Activated CD4-positive, alpha-beta T cell treated with anti-CD3 and anti-CD28 coated beads, Interleukin-2, amount 50 U/mL, for 24 hours (primary cell): ENCODE measurements around the gene HACL1.
"Not testable (repeated sequence)": the region's sequence is repeated elsewhere in the genome, so short reads cannot be mapped to it uniquely, and the experiment has no call there.

Experiments
- DNase-seq, 2 donors: peaks; one replicate each; pipeline ENCODE4 v3.0.0-alpha.2; 2020; ENCODE audit warnings: low read depth in 1 of 2, low spot score in 1 of 2

Gene HACL1

GRCh38 chr3:15581471-15582394 is 19.6 kb downstream of the HACL1 start:
- no peak for DNase-seq

DNA sequence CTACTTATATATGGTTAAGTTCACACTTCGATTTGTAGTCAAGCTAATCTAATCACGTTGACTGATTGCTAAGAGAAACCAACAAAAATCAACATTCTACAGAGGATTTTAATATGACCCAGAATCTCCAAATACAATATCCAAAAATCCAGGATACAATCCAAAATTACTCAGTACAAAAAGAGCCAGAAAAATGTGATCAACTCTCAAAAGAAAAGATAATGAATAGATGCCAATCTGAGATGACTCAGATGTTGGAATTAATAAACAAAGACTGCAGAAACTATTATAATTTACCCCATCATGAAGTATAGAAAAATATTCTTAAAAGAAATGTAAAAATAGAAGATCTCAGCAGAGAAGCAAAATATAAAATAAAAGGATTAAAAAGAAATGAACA is 22.3 kb downstream of the HACL1 start:
- no peak for DNase-seq

- DNase-seq = no peak
Observed at GRCh38 chr3:15578289-15578867, 23.0 kb downstream of the HACL1 start.

GRCh38 chr3:15576475-15576874 is 24.9 kb downstream of the HACL1 start:
- no peak for DNase-seq

GRCh38 chr3:15575446-15575845 is 25.9 kb downstream of the HACL1 start:
- DNase-seq = no peak

DNA sequence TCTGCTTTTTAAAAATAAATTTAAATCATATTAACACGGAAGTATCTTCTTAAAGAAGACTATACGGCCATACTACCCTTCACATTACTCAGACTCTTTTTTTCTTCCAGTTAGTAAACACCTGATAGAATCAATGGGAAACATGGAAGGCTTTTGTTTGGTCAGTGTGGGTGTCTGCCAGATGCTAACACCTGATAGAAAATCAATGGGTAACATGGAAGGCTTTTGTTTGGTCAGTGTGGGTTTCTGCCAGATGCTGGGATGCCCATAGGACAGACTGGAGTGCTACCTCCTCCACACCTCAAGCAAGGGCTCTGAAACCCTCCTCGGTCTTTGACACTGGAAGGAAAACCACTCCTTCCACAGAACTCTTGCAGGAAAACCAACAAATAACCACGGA is 29.2 kb downstream of the HACL1 start:
- DNase-seq = no peak

GRCh38 chr3:15563190-15563589 is 38.2 kb downstream of the HACL1 start:
- DNase-seq = no peak

DNA sequence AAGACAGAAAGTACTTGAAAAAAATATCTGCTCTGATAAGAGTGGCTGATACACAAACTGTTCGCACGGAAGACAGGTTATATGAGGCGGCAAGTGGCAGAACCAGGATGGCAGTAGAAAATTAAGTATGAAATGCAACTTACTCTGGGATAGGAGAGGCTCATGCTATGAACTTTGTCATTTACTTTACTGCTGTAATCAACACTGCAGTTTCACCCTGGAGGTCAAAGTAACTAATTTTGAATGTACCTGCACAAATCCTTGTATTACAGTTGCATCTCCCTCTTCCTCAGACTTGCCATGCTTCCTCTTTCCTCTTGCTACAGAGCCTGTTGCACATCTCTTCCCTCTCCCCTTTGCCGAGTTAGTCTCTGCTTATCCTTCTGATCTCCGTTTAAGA is 38.8 kb downstream of the HACL1 start:
- DNase-seq = no peak

DNA sequence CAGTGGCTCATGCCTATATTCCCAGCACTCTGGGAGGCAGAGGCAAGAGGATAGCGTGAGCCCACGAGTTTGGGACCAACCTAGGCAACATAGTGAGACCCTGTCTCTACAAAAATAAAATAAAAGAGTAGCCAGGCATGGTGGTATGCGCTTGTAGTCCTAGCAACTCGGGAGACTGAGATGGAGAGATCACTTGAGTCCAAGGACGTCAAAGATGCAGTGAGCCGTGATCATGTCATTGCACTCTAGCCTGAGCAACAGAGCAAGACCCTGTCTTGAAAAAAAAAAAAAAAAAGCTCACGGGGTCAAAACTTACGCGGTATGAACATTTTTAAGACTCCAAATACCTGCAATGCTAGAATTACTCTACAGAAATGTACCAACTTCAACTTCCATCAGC is 42.8 kb downstream of the HACL1 start:
- DNase-seq = no peak

DNA sequence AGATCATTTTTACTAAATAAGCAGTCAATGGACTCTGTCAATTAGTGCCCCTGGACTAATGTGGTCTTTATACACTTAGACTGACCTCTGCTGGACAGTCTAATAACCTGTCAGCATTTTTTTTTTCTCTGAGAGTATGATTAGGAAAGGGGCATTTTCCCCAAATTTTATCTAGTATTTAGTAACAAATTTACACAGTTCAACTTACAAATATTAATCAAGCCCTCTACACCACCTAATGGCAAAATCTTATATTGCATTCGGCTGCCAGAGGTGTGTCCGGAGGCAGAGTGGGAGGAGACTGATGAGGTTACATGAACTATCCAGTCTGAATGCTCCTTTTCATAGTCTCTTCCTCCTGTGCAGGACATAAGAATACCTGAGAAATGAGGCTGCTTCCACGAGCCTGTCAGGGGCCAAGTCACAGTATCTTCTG is 43.8 kb downstream of the HACL1 start:
- DNase-seq = peak in 1 of 2 donors; percentile 40

- DNase-seq = no peak
Observed at GRCh38 chr3:15556512-15556911, 44.9 kb downstream of the HACL1 start.

- DNase-seq = no peak
Observed at GRCh38 chr3:15553749-15554148, 47.6 kb downstream of the HACL1 start.

- DNase-seq = no peak
Observed at GRCh38 chr3:15551902-15552301, 49.5 kb downstream of the HACL1 start.

- no peak for DNase-seq
Observed at GRCh38 chr3:15549846-15550245, 51.5 kb downstream of the HACL1 start.

DNA sequence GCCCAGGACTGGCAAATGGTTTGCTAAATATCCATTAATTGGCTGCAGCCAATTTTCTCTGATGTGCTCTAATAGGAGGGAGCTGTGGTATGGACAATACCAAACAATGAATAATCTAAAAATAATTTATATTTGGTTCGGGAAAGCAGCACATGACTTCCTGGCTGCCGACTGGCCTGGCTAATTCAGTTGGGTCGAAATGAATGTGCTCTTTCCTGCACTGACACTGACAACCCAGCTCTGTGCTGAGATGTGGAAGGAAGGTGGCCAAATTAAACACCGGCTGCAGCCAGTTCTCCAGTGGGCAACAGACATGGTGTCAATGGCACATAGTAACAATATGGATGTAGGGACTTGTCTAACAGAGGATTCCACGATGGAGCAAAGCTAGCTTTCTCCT is 58.8 kb downstream of the HACL1 start:
- DNase-seq = no peak

- no peak for DNase-seq
Observed at GRCh38 chr3:15541371-15541770, 60.0 kb downstream of the HACL1 start.

GRCh38 chr3:15539066-15539465 is 62.3 kb downstream of the HACL1 start:
- no peak for DNase-seq

DNA sequence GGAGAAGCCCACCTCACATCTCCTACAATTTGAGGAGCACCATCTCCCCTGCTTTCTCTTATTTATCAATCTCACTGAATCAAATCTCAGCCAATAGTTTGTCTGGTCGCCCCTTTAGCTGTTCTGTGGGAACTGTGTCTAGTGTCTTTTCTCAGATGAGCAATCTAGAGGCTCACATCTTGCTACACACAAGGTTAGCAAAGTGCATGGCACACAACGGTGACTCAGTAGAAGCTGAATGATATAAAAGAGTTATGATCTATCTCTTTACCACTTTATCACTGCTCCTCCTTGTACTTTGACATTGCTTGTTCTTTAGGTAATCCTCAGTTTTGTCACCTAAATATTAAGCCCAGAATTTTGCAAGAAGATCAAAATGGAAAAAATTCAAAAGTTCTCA is 63.0 kb downstream of the HACL1 start:
- DNase-seq = no peak

DNA sequence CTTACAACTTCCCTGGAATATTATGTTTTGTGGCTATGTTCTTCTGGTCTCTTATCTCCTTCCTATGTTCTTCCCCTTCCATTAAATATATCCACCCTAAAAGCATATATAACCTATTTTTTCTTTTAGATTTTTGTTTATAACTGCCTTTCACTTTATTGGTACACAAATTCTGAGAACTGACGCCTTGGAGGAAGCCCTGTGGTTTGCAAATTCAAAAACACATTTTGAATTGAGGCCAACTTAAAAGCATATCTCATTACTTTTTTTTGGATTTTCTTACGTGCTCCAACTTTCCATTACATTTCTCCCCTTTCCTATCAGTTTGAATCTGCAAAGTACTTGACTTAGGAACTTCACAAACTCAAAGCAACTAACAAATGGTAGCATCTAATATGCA is 64.5 kb downstream of the HACL1 start:
- DNase-seq = no peak

- peak; percentile 7 to 30 for DNase-seq
Observed at GRCh38 chr3:15535732-15536131, 65.6 kb downstream of the HACL1 start.

GRCh38 chr3:15532614-15533013 is 68.8 kb downstream of the HACL1 start:
- DNase-seq = not testable (repeated sequence)

DNA sequence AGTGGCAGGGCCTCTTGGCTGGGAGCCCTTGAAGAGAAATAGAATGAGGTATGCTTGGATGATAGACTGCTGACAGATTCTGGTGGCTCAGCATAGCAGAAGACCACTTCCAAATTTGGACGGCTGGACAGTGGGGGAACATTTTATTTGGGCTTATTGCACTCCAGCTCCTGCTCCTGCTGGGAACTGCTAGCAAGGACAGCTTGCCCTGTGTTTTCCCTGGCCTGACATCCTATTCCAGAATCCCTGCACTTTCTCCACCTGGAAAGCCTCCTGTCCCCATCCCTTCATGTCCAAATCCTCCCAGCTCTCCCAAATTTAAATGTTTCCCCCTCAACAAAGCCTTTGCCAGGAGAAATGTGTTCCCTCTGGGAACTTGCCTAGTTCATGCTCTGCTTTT is 70.0 kb downstream of the HACL1 start:
- no peak for DNase-seq
